C1 segment of cervical spinal cord (tissue), 14 donors: Measurements from ENCODE around the gene LPCAT2.

Experiments
- DNase-seq, 14 donors: peaks; one replicate each; lab custom pipeline; 2025; lab: John Stamatoyannopoulos, UW

LPCAT2 gene

DNA sequence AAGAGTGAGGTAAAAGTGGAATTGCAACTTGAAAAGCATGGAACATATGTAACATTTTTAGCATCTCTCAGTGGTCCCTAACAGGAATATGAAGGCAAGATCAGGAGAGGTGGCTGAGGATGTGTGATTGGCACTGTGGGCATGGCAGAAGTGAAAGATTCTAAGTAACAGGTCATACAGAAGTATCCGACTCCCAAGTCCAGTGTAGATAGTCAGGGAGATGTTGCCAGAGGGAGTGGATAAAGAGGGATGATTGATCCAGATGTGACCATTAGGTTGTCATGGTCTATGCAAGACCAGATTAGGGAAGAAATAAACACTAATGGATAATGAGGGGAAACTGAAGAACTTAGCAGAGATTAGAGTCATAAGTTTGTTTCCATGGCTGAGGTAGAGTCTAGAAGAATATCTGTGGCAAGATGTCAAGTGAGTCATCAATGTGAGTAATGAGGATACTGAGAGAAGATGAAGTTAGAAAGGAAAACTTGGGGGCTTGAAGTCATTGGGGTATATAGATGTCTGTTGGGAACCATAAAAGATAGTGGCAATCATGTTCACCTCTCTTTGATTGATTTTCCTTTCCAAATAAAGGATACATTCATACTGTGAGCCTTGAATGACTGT is 33.7 kb downstream of the LPCAT2 start:
- DNase-seq: no peak

DNA sequence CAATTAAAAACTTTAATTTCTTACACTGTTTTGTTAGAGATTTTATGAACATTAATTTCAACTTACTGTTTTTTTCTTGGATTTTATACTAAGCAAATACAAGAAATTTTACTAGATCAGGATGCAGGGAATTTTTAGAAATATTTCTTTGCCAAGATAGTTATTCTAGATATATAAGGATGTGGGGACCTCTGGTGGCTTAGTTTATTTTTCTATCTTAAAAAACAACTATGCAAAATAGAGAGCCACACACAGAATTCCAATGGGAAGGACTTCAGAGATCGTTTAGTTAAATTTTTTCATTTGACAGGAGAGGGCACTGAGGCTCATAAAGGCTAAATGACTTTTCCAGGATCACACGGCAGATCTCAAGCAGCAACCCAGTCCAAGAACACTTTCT is 34.6 kb downstream of the LPCAT2 start:
- DNase-seq: no peak

DNA sequence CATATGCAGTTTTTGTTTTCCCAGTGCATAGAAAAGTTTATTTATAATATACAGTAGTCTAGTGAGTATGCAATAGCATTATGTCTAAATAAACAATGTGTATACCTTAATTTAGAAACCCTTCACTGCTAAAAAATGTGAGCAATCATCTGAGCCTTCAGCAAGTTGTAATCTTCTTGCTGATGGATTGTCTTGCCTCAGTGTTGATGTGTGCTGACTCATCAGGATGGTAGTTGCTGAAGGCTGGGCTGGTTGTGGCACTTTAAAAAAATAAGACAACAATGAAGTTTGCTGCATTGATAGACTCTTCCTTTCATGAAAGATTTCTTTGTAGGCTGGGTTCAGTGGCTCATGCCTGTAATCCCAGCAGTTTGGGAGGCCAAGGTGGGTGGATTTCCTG is 43.7 kb downstream of the LPCAT2 start:
- no peak for DNase-seq

DNA sequence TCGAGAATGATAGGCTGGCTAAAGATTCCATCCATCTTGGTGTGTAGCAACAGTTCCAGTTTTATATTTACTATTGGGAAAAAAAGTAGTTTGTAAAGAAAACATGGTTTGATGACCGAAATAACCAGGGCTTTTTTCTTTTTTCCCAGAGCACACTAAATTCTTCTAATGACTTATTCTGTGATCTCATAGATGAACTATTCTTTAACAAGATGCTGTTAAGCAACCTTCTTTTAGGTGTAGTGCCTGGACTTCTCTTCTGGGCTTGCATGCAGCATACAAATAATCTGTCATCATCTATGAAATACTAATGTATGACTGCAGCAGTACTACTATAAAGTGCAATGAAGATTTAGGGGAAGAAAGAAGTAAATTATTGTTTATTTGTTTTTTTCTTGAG is 46.6 kb downstream of the LPCAT2 start:
- no peak for DNase-seq

DNA sequence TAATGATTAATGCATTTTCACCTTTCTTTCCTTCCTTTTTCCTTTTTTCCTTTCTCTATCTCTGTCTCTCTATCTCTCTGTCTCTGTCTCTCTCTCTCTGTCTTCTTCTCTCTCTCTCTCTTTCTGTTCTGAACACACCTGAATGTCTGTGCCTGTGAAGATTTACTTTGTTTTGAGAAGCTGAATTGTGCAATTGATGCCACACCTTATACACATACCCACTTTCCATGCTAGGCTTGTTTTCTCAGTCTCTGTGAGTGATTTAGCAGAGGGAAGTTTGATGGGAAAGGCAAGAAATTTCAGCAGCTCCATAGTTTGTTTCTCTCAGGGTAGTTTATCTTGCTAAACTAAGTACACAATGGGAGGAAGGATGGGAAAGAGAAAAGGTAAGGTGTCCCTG is 48.3 kb downstream of the LPCAT2 start:
- no peak for DNase-seq

DNA sequence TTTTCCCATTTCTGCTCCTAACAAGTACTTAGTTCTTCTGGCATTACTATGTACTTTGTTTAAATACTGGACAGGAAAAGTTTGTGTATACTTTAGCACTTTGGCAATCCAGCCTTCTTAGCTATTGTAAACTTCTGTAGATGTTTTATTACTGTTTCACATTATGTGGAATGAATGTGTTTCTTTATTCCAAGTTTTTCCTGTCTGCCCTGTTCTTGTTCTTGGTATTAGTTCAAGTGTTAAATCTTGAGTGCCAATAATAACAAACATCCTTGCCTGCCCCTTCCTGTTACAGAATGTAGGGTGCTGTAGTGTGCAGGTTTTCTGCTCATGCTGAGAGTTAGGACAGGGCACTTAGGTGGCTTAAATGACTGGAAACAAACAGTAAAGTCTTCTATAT is 50.4 kb downstream of the LPCAT2 start:
- DNase-seq: no peak

DNA sequence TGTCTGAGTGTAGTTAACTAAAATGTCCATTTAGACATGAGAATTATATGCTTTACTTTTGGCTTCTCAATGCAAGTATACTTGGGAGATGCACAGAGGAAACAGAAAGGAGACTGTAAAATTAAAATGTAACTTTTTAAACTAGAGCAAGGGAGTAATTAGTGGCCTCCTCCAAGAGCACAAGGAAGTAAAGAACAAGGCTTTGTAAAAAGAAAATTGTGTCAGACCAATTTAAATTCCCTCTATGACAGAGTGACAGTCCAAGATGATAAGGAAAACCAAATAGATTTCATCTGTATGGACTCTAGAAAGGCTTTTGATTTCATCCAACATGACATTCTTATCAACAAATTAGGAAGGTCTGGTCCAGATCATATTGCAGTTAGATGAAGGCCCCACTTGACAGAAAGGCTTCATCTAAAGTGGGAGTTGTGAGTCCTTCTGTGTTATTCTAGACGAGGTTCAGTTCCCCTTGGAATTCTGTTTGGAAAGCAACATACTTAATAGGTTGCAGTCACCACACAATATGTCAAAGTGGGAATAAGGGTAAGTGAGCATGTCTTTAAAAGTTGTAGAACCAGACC is 51.2 kb downstream of the LPCAT2 start:
- DNase-seq: no peak

DNA sequence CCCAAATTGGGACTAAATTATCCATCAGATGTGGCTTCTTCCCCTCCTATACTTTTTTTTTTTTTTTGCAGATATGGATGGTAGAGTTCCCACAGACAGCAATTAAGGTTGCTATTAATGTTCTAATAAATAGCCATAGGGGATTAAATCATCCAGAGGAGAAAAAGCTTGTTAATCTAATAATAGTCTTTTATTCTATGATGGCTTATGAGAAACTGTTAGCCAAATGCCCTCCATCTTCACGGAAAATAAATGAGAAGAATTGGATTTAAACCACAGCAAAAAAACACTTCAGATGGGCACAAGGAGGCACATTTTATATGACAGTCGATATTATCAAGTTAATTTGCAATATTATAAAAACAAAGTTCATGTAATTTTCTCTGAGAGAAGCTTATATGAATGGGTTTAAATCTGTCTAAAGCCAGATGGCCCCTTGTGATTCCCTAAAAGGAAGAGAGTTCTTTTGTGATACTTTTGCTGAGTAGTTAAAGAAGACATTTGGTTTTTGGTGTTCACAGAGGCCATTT is 52.5 kb downstream of the LPCAT2 start:
- no peak for DNase-seq

DNA sequence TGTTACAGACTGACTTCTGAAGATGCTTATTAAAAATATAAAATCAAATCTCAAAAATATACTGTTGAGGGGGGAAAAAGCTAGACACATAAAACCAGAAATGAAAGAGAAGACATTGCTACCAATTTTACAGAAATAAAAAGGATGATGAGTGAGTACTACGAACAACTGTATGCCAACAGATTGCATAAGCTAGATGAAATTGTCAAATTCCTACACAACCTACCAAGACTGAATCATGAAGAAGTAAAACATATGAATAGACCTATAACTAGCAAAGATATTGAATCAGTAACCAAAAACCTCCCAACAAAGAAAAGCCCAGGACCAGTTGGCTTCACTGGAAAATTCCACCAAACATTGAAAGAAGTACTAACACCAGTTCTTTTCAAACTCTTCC is 54.1 kb downstream of the LPCAT2 start:
- no peak for DNase-seq

DNA sequence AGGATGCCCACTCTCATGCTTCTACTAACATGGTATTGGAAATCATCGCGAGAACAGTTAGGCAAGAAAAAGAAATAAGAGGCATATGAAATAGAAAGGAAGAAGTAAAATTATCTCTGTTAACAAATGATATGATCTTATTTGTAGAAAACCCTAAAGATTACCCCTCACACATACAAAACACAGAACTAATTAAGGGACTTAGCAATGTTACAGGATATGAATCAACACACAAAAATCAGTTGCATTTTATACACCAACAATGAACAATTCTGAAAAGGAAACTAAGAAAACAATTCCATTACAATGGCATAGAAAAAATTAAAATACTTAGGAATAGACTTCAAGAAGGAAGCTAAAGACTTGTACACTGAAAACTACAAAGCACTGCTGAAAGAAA is 54.9 kb downstream of the LPCAT2 start:
- DNase-seq: no peak

DNA sequence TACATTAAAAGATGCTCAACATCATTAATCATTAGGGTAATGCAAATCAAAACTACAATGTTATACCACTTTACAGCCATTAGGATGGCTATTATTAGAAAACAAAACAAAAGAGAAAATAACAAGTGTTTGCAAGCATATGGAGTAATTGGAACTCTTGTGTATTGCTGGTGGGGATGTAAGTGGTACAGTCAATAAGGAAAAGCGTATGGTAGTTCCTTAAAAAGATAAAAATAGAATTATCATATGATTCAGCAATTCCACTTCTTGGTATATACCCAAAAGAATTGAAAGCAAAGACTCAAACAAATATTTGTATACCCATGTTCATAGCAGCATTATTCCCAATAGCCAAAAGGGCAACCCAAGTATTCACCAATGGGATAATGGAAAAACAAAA is 56.2 kb downstream of the LPCAT2 start:
- no peak for DNase-seq

DNA sequence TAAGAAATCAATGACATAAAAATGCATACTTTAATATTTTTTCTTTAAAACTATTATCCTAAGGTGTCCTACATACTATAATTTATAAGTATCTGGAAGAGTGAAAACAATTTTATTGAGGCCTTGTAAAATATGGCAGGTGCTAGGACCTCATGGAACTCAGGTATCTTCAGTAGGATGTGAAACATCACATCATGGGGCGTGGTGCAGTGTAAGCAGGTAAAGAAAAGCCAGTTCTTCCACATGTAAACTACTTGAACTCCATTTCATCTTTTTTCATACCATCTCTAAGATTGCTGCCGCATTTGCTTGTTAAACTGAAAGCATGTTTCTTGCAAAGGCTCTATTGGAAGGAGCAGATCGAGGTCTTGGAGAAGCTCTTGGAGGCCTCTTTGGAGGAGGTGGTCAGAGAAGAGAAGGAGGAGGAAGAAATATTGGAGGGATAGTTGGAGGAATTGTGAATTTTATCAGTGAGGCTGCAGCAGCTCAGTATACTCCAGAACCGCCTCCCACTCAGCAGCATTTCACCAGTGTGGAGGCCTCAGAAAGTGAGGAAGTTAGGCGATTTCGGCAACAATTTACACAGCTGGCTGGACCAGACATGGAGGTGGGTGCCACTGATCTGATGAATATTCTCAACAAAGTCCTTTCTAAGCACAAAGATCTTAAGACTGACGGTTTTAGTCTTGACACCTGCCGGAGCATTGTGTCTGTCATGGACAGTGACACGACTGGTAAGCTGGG is 57.7 kb downstream of the LPCAT2 start, which contains the start of gene CAPNS2:
TSS of gene CAPNS2 (plus strand) at position 253 of the 744 bp plus-strand sequence. CDS start at position 326, 73 bp downstream.
- DNase-seq: no peak

DNA sequence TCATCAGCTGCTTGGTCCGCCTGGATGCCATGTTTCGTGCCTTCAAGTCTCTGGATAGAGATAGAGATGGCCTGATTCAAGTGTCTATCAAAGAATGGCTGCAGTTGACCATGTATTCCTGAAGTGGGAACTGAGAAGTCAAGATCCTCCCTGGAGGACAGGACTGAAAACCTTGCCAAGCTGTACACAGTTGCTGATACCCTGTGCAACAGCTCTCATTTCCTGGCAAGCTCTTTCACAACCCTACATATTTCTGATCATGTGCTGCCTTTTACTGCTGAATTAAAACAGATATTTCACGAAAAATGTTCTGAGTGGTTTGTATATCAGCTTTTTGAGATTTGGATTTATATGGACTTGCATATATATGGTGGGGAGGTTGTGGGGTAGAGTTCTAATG is 58.5 kb downstream of the LPCAT2 start:
- DNase-seq: no peak

DNA sequence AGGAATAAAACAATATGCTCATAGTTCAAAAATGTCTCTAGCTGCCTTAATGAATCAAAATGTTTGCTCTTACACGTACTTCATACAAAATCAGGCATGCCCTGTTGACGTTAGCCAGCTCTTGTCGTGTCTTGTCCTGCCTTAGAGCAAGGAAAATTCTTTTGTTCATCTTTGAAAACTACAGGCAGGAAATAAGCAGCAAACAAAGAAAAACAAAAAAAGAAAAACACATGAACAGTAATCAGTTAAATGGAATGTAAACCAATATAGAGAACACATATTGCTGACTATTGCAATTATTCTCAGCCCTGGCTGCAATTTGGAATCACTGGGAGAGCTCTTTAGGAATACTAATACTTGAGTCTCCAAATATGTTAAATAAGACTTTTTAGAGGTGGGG is 59.3 kb downstream of the LPCAT2 start:
- no peak for DNase-seq

DNA sequence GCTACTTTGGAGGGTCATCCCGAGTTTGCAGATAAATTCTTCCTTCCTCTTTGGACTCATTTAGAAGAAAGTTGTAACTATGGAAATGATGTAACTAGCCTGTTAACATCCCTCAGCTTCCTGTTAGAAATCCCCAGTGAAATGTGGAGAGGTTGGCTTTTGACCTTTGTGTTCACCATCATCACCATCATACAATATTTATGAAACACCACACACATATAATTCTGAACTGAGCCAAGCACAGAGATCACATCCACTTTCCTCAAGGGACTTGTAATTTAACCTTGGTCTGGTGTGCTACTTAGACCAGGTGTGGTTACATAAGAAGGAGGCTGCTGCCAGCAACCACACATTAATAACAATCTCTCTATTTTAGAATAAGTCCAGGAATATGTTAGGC is 60.2 kb downstream of the LPCAT2 start:
- DNase-seq: no peak

DNA sequence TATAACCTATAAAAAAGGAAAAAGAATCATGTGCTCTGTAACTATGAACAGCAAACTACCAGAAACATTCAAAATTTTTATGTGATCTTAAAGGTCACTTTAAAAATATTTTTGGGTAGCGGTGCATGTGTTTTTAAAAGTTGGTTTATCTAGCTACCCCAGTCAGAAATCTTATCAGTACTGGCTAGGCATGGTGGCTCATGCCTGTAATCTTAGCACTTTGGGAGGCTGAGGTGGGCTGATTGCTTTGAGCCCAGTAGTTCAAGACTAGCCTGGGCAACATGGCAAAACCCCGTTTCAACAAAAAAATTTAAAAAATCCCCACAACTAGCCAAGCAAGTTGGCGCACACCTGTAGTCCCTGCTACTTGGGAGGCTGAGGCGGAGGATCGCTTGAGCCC is 61.3 kb downstream of the LPCAT2 start:
- DNase-seq: no peak

DNA sequence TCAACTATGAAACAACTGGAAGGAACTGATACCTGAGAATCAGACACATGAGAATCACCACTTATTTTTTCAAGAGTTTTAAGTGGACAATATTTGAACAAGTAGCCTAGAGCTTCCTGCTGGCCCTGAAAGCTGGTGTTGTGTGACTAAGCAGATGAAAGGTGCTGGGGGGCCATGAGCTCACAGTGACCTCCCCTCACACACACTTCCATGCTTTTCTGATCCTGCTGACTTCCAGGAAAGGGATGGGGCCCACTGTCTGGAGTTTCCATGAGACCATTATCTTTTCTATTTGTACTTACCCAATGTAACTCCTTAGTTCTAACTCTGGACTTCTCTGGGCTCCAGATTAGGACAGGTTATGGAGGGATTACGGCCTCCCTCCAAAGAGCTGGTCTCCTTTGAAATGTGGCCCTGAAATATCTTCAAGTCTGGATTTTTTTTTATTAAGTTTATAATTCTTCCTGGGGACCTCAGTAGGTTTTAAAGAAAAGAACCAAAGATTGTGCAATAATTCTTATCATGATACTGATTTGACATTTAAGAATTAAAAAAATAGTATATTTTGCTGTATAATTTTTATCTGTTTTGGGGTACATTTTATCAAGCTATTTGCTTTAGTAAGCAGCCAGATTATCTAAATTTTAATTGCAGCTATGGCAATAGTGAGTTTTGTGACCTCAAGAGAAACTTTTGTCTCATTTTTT is 62.5 kb downstream of the LPCAT2 start:
- DNase-seq: no peak

DNA sequence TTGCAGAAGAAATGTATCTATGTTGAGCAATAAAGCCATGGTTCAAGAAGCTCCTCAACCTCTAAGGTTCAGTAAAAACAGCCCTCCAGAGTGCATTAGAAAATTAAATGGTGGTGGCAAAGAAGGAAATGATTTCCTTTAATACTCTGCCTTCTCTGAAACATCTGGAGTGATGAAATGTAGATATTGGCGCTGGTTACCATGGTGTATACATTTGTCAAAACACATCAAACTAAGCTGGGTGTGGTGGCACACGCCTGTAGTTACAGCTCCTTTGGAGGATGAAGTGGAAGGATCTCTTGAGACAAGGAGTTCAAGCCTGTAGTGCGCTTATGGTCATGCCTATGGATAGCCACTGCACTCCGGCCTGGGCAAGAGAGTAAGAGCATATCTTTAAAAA is 63.6 kb downstream of the LPCAT2 start:
- DNase-seq: no peak

DNA sequence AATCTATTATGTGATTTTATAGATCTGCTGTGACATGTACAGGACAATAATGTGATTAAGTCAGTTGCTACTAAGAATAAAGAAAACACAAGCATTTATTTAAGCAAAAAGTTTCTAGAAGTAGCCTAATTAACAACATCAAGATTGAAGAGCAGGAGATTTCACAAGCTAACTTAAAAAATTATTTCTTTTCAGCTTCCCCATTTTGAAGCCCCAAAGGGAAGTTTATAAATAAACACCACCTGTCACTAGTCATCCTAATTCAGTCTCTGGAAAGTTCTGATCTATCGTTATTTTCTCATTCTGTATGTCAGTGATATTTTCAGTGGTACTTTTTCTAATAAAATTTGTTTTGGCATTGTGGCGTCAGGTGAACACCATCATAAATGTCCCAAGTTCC is 65.9 kb downstream of the LPCAT2 start:
- no peak for DNase-seq

DNA sequence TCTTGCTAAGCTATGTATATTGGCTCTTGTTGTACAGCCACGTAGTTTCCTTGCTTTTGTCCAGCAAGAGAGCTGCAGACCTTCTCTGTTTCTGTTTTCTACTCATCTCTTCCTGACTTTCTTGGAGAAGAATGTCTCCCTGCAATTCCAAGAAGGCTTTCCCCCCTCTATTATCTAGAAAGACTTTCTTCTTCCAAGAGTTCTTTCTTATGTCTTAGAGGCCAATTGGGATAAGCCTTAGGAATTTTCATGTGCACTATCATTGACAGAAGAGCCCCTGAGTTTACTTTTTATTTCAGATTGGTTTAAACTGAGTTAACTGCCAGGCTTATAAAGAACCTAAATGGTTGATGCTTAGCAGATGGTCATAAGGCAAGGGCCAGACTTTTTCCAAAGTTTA is 66.6 kb downstream of the LPCAT2 start:
- no peak for DNase-seq

DNA sequence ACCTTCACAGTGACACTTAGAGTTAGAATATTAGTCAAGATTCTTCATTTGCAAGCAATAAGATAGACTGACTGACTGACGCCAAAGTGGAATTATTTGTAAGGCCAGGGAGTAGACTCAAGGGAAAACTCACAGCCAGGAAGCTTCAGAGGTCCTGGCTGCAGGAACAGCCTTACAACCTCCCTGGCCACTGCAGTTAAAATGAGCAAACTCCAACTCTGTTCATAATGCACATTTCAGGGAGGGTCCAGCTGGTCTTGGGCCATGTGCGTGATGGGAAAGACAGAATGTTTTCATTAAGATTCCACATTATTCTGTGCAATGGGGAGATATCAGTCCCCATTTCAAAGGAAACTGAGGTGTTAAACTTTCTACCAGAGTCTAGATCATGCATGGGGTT is 67.5 kb downstream of the LPCAT2 start:
- DNase-seq: no peak

DNA sequence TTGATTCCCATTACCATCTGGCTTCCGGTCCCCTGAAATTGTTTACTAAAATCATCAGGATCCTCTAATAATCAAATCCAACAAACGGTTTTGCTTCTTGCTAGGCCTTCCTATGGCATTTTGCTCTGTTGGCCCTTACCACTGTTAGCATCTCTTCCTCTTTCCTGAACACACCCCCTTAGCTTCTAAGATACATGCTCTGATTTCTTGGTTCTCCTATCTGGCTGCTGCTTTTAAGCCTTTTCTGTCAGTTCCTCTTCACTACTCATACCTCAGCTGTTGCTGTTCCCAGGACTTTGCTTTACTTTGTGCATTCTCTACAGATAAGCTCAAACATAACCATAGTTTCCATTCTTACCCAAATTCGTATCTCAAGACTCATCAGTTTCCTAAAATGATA is 69.0 kb downstream of the LPCAT2 start:
- no peak for DNase-seq
